RWPE1 (cell line): Measurements from ENCODE around the gene CSNK1G2.

Experiments
- CTCF ChIA-PET: fragments of 350-600 bp; sonication (Branson Sonifier 250); formaldehyde crosslinking; extraction: SDS; loops from one replicate; lab custom pipeline; 2021; lab: Yijun Ruan, JAX
- POLR2A ChIA-PET: fragments of 400-600 bp; formaldehyde crosslinking; extraction: SDS; loops from one replicate; lab custom pipeline; 2020; ENCODE audit warnings: antibody characterized with exemption; ENCODE audit not compliant: low non-redundant PET; lab: Yijun Ruan, JAX
- DNase-seq: peaks from one replicate; pipeline ENCODE4 v3.0.0; 2012; ENCODE audit warnings: low spot score
- H3K27ac ChIP-seq: fragments of 450-650 bp; 2 replicates; pipeline ENCODE4 v1.5.1; 2017
- TF ChIP-seq, protein P1 (sequence below): fragments of 450-650 bp; conservative IDR thresholded peaks from 2 replicates; pipeline ENCODE4 v1.5.1; 2017; ENCODE audit warnings: low read depth, mild to moderate bottlenecking

The CSNK1G2 gene

DNA sequence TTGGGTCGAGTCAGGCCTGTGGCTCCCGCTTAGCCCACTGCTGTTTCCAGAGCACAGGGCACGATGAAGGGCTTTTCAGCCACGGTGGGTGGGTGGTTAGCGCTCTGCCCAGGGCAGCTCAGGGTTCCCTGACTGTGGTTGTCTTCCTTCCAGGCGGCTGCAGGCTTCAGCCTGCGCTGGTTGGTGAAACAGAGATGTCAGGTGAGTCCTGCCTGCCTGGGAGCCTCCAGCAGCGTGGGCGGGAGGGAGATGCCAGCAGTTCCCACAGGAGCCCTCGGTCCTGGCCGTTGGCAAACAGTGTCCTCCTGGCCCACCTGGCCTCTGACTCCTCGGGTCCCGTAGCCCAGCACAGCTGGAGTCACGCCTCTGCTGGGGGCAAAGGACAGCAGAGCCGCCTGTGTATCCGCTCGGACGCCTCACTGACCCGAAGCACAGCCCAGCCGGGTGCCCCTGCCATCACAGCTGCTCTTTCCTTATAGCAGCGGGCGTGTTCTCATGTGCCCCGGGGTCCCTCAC lies 26.1 kb upstream of the CSNK1G2 start:
- TF ChIP-seq, protein P1, sequence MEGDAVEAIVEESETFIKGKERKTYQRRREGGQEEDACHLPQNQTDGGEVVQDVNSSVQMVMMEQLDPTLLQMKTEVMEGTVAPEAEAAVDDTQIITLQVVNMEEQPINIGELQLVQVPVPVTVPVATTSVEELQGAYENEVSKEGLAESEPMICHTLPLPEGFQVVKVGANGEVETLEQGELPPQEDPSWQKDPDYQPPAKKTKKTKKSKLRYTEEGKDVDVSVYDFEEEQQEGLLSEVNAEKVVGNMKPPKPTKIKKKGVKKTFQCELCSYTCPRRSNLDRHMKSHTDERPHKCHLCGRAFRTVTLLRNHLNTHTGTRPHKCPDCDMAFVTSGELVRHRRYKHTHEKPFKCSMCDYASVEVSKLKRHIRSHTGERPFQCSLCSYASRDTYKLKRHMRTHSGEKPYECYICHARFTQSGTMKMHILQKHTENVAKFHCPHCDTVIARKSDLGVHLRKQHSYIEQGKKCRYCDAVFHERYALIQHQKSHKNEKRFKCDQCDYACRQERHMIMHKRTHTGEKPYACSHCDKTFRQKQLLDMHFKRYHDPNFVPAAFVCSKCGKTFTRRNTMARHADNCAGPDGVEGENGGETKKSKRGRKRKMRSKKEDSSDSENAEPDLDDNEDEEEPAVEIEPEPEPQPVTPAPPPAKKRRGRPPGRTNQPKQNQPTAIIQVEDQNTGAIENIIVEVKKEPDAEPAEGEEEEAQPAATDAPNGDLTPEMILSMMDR = no peak
- CTCF ChIA-PET = interaction anchor here (0.6 to 2.0 kb wide), 3 partner anchors 15 to 41 kb away, joined by 5 to 8 read pairs (median 5); no protein-coding TSS in a partner anchor
- no peak for DNase-seq
- H3K27ac ChIP-seq = peak overlapping the region; percentile 49
- POLR2A ChIA-PET = no interaction called here

DNA sequence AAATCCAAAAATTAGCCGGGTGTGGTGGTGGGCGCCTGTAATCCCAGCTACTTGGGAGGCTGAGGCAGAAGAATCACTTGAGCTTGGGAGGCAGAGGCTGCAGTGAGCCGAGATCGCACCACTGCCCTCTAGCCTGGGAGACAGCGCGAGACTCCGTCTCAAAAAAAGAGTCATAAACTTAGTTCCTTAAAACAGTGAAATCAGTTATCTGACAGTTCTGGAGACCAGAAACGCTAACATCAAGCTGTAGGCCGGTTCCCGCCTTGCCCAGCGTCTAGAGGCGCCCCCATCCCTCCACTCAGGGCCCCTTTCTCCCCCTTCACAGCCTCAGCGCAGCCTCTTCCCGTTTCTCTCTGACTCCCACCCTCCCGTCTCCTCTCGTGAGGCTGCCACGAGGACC lies 23.8 kb upstream of the CSNK1G2 start:
- no peak for DNase-seq
- H3K27ac ChIP-seq = peak overlapping the region; percentile 21
- ChIA-PET POLR2A (no interaction called here), CTCF (interaction anchor here (0.7 kb wide), 1 partner anchor 22 kb away, joined by 3 read pairs; no protein-coding TSS in a partner anchor)
- TF ChIP-seq, protein P1 = no peak

DNA sequence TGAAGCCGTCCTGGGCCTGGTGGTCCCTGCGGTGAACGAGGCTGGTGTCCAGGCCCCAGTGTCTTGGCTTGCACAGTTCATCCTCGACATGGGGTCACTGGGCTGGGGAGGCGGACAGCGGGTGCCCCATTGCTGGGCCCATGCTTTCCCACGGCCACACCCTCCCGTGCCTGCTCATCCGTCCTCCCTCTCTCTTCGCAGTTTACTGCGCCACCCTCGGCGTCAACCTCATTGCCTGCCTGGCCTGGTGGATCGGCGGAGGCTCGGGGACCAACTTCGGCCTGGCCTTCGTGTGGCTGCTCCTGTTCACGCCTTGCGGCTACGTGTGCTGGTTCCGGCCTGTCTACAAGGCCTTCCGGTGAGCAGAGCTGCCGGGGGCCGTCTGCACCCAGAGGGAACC lies 23.0 kb upstream of the CSNK1G2 start:
- TF ChIP-seq, protein P1 = no peak
- DNase-seq = no peak
- peak overlapping the region; percentile 35 for H3K27ac ChIP-seq
- ChIA-PET CTCF (interaction anchor here (0.6 to 0.7 kb wide), 2 partner anchors 23 to 46 kb away, joined by 3 read pairs; no protein-coding TSS in a partner anchor), POLR2A (no interaction called here)

DNA sequence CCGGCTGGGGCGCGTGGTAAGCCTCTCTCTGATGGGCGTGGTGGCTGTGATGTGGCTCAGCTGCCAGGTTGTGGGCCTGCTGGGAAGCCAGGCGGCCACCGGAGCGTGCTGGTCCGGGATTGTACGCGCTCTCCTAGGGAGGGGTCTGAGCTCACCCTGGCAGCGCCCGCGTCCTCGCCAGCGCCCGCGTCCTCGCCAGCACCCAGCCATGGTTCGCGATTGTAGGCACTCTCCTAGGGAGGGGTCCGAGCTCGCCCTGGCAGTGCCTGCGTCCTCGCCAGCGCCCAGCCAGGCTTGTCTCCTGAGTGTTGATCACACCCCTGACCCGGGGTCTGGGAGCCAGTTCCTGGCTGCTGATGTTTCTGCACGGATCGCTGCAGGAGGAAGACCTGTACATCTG lies 22.0 kb upstream of the CSNK1G2 start:
- TF ChIP-seq, protein P1 = no peak
- POLR2A ChIA-PET = no interaction called here
- CTCF ChIA-PET = no interaction called here
- H3K27ac ChIP-seq = no peak overlapping the region
- no peak for DNase-seq

DNA sequence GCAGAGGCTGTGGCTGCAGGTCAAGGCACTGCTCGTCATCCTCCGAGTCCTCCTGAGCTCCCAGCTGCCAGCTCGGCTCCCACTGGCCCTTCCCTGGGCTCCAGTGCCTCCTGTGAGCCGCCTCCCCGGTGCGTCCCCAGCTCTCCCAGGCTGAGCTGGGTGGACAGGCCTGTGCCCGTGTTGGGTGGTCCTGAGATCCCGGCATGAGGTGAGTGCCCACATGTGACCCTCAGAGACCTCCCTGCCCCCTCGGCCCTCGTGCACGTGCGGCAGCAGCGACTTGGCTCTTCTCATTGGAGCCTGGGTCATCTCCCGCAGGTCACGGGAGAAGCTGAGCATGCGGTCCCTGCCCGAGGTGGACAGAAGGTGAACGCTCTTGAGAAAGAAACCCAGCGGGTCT lies 20.3 kb upstream of the CSNK1G2 start:
- ChIA-PET POLR2A (no interaction called here), CTCF (interaction anchor here (1.3 kb wide), 1 partner anchor 23 kb away, joined by 5 read pairs; no protein-coding TSS in a partner anchor)
- no peak overlapping the region for H3K27ac ChIP-seq
- TF ChIP-seq, protein P1 = no peak
- DNase-seq = no peak

DNA sequence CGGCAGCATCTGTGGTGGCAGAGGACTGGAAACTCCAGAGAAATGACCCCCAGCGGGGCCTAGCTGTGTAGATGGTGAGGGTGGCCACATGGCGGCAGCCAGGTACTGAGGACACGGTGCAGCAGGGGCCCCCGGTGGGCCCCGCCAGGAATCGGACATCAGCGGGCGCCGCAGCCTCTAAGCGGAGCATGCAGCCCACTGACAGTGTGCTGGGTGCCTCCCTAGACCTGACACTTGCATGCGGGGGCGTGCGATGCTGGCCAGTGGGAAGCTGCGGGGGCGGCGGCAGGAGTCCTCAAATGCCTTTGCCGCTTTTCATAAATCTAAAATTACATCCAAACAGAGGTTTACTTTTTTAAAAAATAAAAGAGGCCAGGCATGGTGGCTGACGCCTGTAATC lies 19.6 kb upstream of the CSNK1G2 start:
- TF ChIP-seq, protein P1 = no peak
- POLR2A ChIA-PET = no interaction called here
- no peak overlapping the region for H3K27ac ChIP-seq
- DNase-seq = no peak
- CTCF ChIA-PET = no interaction called here
